Activated CD8-positive, alpha-beta T cell treated with anti-CD3 and anti-CD28 coated beads, Interleukin-2, amount 10 ng/mL, durations not matched to agents 7 days and 5 days (primary cell): Measurements from ENCODE around the gene TRAPPC14. TPM values are rescaled to one million over a fixed set of nuclear protein-coding genes. Genes with fewer than 3 reads are reported as not detected.
"Not testable (repeated sequence)": the region's sequence is repeated elsewhere in the genome, so short reads cannot be mapped to it uniquely, and the experiment has no call there.

Experiments
- ATAC-seq: fragments of 150-1000 bp; cut with Tn5 transposase; one replicate; pipeline ENCODE4 v1.10.0; 2021; ENCODE audit warnings: moderate library complexity
- CTCF ChIA-PET: fragments of 350-600 bp; sonication (Branson Sonifier 250); formaldehyde crosslinking; loops from one replicate; lab custom pipeline; 2021; ENCODE audit warnings: antibody characterized with exemption; lab: Charles Lee
- POLR2A ChIA-PET: fragments of 350-600 bp; sonication (Branson Sonifier 250); formaldehyde crosslinking; loops from one replicate; lab custom pipeline; 2021; ENCODE audit warnings: antibody characterized with exemption; lab: Charles Lee
- DNase-seq: peaks from one replicate; pipeline ENCODE4 v3.0.0-alpha.2; 2020
- H3K27ac Mint-ChIP-seq: one replicate; pipeline ENCODE4 v1.8.0; 2021; ENCODE audit warnings: mild to moderate bottlenecking, mixed read lengths
- H3K27me3 Mint-ChIP-seq: one replicate; pipeline ENCODE4 v1.8.0; 2021; ENCODE audit warnings: low read depth, mixed read lengths
- H3K36me3 Mint-ChIP-seq: one replicate; pipeline ENCODE4 v1.8.0; 2021; ENCODE audit warnings: low read depth, mixed read lengths
- H3K4me1 Mint-ChIP-seq: one replicate; pipeline ENCODE4 v1.8.0; 2021; ENCODE audit warnings: low read depth, mixed read lengths
- H3K4me3 Mint-ChIP-seq: one replicate; pipeline ENCODE4 v1.8.0; 2021; ENCODE audit warnings: mild to moderate bottlenecking, mixed read lengths
- H3K9me3 Mint-ChIP-seq: one replicate; pipeline ENCODE4 v1.8.0; 2022; ENCODE audit warnings: mixed read lengths; ENCODE audit not compliant: insufficient read depth
- total RNA-seq, 2 experiments: library from RNA; stranded (reverse); gene quantifications; one replicate each; pipeline ENCODE4 v1.2.3, GENCODE V29; 2021

The TRAPPC14 gene
- total RNA-seq, 2 experiments from 2014 or later: 42.7 to 44.0 TPM

DNA sequence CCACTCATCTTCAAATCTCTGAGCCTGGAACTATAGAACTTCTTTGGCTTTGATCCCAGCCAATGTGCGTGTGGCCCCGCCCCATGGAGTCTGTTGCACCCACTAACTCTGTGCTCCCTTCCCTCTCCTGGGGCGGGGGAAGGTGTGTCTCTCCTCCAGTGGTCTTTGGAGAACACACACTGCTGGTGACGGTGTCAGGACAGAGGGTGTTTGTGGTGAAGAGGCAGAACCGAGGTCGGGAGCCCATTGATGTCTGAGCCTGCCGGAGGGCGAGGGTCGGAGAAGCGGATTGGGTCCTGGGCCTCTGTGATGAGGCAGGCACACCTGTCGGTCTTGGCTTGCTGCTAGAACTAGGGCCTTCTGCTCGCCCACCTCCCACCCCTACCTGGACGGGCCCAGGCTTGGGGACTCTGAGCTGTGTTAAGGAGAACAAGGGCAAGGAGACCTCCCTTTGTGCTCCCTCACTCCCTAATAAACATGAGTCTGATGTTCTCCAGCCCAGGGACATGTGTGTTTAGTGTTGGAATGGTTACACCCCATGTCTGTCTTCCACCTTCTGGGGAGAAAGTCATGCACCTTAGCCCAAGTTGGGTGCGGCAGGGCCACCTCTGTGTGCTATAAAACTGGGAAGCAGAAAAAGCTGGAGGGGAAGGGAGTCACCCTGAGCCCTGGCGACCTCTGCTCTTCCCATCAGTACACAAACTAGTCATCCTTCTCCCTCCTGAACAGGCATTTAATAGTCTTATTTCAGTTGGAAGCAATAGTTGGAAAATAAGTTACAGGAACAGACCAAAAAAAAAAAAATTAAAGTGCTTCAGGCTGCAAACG, 4.6 kb downstream of the TRAPPC14 start:
- no peak for ATAC-seq
- H3K9me3 Mint-ChIP-seq: no peaks in the 10 kb centered on the region
- H3K27ac Mint-ChIP-seq: peak overlapping the region; percentile 39
- ChIA-PET POLR2A (interaction anchor here (1.0 to 1.6 kb wide), 2 partner anchors 12 to 52 kb away, joined by 3 to 8 read pairs; partner anchors contain the start of genes AP4M1 and MCM7), CTCF (interaction anchor here (1.5 to 2.1 kb wide), 2 partner anchors 21 to 36 kb away, joined by 4 to 5 read pairs; no protein-coding TSS in a partner anchor)
- H3K4me1 Mint-ChIP-seq: peaks cover 65% of the 10 kb centered on the region
- H3K4me3 Mint-ChIP-seq: no peak overlapping the region
- H3K36me3 Mint-ChIP-seq: peaks cover 66% of the 10 kb centered on the region
- H3K27me3 Mint-ChIP-seq: no peaks in the 10 kb centered on the region
- DNase-seq: no peak

DNA sequence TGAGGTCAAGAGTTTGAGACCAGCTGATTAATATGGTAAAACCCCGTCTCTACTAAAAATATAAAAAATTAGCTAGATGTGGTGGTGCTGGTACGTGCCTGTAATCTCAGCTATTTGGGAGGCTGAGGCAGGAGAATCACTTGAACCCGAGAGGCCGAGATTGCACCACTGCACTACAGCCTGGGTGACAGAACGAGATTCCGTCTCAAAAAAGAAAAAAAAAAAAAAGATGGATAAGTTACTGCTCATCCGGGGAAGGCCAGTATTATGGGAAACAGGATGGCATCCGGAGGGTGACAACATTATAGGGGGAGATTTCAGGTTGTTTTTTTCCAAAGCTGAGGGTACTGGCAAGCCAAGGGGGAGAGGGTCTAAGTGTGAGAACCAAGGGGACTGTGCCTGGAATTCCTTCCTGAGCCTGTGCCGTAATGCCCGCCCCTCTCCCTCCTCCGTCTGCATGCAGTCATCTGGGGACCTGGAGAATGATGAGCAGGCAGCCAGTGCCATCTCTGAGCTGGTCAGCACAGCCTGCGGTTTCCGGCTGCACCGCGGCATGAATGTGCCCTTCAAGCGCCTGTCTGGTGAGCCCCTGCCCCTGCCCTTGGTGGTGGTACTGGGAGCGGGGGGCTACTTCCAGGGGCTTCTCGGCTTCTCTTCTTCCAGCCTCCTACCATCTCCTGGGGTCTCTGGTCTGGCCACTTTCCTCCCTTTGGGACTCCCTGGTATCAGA, 5.4 kb downstream of the TRAPPC14 start:
- Mint-ChIP-seq H3K36me3 (peaks cover 69% of the 10 kb centered on the region), H3K9me3 (no peaks in the 10 kb centered on the region), H3K4me3 (no peak overlapping the region), H3K4me1 (peaks cover 69% of the 10 kb centered on the region), H3K27ac (peak overlapping the region; percentile 39), H3K27me3 (no peaks in the 10 kb centered on the region)
- POLR2A ChIA-PET: interaction anchor here (1.0 to 1.6 kb wide), 2 partner anchors 12 to 52 kb away, joined by 3 to 8 read pairs; partner anchors contain the start of genes AP4M1 and MCM7
- CTCF ChIA-PET: interaction anchor here (1.5 to 2.1 kb wide), 2 partner anchors 20 to 37 kb away, joined by 4 to 5 read pairs; no protein-coding TSS in a partner anchor
- no peak for ATAC-seq
- no peak for DNase-seq

DNA sequence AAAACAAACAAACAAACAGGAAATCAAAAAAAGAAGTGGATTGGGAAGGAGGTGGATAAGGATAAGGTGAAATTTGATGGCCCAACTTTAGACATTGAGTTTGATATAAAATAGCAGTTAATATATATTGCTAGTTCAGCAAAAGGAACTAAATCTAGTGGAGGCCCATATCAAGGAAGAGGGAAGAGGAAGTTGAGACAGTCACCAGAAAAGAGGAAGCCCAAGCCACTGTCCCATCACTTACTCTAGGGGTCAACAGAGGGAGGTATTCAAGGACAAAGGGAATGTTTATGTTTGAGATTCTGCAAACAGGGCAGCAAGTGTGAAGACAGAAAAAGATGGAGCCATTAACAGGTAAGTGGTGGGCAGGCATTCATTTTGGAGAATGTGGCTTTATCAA, 6.1 kb downstream of the TRAPPC14 start:
- DNase-seq: no peak
- peaks cover 65% of the 10 kb centered on the region for H3K36me3 Mint-ChIP-seq
- no peak for ATAC-seq
- no peaks in the 10 kb centered on the region for H3K9me3 Mint-ChIP-seq
- peak overlapping the region; percentile 20 for H3K4me3 Mint-ChIP-seq
- CTCF ChIA-PET: interaction anchor here (1.5 kb wide), 1 partner anchor 20 kb away, joined by 4 read pairs; no protein-coding TSS in a partner anchor
- H3K4me1 Mint-ChIP-seq: peaks cover 69% of the 10 kb centered on the region
- H3K27me3 Mint-ChIP-seq: no peaks in the 10 kb centered on the region
- POLR2A ChIA-PET: interaction anchor here (1.0 kb wide), 1 partner anchor 13 kb away, joined by 8 read pairs; no protein-coding TSS in a partner anchor
- peak overlapping the region; percentile 66 for H3K27ac Mint-ChIP-seq

DNA sequence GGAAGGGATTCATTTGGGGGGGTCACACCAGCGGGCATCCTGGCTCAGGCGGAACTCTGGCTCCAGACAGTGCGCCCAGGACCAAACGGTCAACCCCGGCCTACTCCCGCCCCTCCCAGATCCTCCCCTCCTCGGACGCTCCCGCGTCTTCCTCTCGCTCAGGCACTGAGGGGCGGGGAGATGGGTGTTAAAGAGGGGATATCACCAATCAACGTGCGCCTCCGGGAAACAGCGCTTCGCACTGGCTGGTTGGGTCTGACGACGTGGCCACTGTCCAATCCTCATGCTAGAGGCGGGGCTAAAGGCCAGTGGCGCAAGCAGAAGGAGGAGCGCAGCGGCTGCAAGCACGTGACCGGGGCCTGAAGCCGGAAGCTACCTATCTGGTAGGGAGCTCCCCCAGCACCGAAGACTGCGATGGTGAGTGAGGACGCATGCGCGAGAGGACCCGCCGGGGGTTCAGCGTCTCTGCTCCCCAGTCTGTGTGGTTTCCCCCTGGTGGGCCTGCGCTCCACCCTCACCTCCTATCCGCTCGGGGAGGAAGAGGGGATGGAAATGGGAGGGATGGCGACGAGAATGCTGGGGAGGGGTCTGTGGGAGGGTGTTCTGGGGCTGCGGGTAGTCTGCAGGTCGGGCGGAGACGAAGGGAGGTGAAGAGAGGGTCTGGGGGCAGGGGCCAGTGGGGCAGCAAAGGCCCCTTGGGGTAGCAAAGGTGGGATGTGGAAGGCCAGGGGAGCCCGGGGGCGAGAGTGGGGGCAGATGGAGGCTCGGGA, 9.8 kb downstream of the TRAPPC14 start, which contains the start of gene LAMTOR4:
TSS of gene LAMTOR4 (plus strand) at position 360 of the 770 bp plus-strand sequence. CDS start at position 415, 55 bp downstream.
- ATAC-seq (peak; percentile 99), DNase-seq (peak; percentile 100)
- H3K4me1 Mint-ChIP-seq: peaks cover 42% of the 10 kb centered on the region
- H3K4me3 Mint-ChIP-seq: peak within 1 kb of the TSS; percentile 96
- POLR2A ChIA-PET: interaction anchor here (0.6 to 2.0 kb wide), 15 partner anchors 8 to 281 kb away, joined by 3 to 15 read pairs (median 5); partner anchors contain the start of genes MBLAC1, MCM7, MEPCE and PVRIG
- H3K36me3 Mint-ChIP-seq: peaks cover 36% of the 10 kb centered on the region
- no peaks in the 10 kb centered on the region for H3K27me3 Mint-ChIP-seq
- CTCF ChIA-PET: interaction anchor here (0.6 to 13.7 kb wide), 15 partner anchors 8 to 557 kb away, joined by 3 to 141 read pairs (median 4); partner anchors contain the start of genes GAL3ST4, MBLAC1, POP7 and PVRIG
- H3K9me3 Mint-ChIP-seq: no peaks in the 10 kb centered on the region
- H3K27ac Mint-ChIP-seq: peak within 1 kb of the TSS; percentile 97

DNA sequence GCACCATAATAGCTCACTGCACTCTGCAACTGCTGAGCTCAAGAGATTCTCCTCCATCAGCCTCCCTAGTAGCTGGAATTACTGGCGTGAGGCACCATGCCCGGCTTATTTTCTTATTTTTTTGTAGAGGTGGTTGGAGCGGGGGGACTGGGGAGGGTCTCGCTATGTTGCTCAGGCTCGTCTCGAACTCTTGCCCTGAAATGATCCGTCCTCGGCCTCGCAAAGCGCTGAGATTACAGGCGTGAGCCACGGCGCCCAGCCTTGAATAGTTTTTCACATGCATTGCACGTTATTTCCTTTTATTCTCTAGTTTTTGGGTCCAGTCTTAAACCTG, 10.3 kb downstream of the TRAPPC14 start:
- Mint-ChIP-seq H3K27me3 (no peaks in the 10 kb centered on the region), H3K4me3 (peak overlapping the region; percentile 96), H3K4me1 (peaks cover 37% of the 10 kb centered on the region), H3K9me3 (no peaks in the 10 kb centered on the region), H3K36me3 (peaks cover 30% of the 10 kb centered on the region), H3K27ac (peak overlapping the region; percentile 97)
- ATAC-seq (no peak), DNase-seq (no peak)
- ChIA-PET POLR2A (interaction anchor here (0.6 to 2.0 kb wide), 15 partner anchors 8 to 174 kb away, joined by 3 to 15 read pairs (median 5); partner anchors contain the start of genes MBLAC1, MCM7, PVRIG and TRAPPC14), CTCF (interaction anchor here (0.8 to 13.7 kb wide), 12 partner anchors 8 to 72 kb away, joined by 3 to 141 read pairs (median 6); partner anchors contain the start of genes MBLAC1 and PVRIG)

DNA sequence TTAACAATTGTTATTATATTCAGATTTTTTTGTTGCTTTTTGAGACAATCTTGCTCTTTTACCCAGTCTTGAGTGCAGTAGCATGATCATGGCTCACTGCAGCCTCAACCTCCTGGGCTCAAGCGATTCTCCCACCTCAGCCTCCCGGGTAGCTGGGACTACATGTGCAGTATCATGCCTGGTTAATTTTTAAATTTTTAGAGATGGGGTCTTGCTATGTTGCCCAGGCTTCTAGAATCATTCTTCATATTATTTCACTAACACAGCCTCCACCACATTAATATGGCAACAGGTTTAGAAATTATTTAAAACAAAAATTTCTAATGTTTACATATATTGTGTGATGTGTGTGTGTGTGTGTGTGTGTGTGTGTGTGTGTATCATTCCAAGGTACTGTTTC, 11.2 kb downstream of the TRAPPC14 start:
- DNase-seq (no peak), ATAC-seq (no peak)
- Mint-ChIP-seq H3K36me3 (peaks cover 23% of the 10 kb centered on the region), H3K27ac (no peak overlapping the region), H3K4me3 (no peak overlapping the region), H3K9me3 (no peaks in the 10 kb centered on the region), H3K4me1 (peaks cover 28% of the 10 kb centered on the region), H3K27me3 (no peaks in the 10 kb centered on the region)
- ChIA-PET CTCF (interaction anchor here (0.8 to 13.7 kb wide), 6 partner anchors 10 to 70 kb away, joined by 3 to 141 read pairs (median 10); no protein-coding TSS in a partner anchor), POLR2A (interaction anchor here (0.6 to 1.1 kb wide), 3 partner anchors 16 to 70 kb away, joined by 3 to 5 read pairs (median 3); no protein-coding TSS in a partner anchor)

DNA sequence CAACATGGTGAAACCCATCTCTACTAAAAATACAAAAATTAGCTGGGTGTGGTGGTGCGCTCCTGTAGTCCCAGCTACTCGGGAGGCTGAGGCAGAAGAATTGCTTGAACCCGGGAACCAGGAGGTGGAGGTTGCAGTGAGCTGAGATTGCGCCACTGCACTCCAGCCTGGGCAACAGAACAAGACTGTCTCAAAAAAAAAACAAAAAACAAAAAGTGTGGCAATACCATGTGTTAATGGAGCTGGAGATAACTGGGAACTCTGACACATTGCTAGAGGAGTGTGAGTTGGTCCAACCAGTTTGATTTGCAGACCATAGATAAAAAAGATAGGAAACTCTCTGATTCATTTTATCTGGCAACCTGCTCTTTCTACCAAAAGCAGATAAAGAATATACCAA, 12.2 kb downstream of the TRAPPC14 start:
- Mint-ChIP-seq H3K36me3 (peaks cover 15% of the 10 kb centered on the region), H3K4me1 (peaks cover 25% of the 10 kb centered on the region)
- DNase-seq, H3K27me3 Mint-ChIP-seq, POLR2A ChIA-PET, ATAC-seq, H3K27ac Mint-ChIP-seq, H3K4me3 Mint-ChIP-seq, H3K9me3 Mint-ChIP-seq: not testable (repeated sequence)
- CTCF ChIA-PET: interaction anchor here (1.6 to 13.7 kb wide), 4 partner anchors 15 to 71 kb away, joined by 3 to 141 read pairs (median 16); no protein-coding TSS in a partner anchor

DNA sequence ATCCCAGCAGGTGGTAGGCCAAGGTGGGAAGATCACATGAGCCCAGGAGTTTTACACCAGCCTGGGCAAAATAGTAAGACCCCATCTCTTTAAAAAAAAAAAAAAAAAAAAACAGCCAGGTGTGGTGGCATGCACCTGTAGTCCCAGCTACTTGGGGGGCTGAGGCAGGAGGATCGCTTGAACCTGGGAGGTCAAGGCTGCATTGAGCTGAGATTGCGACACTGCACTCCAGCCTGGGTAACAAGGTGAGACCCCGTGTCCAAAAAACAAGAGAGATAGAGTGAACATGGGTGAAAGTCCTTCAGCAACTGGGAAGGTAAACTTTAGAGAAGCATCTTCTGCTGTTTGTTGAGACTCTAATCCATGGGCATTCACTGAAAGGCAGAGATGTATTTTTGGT, 16.1 kb downstream of the TRAPPC14 start:
- ChIA-PET POLR2A (interaction anchor here (0.5 to 1.9 kb wide), 2 partner anchors 13 to 93 kb away, joined by 3 to 4 read pairs; no protein-coding TSS in a partner anchor), CTCF (interaction anchor here (13.7 kb wide), 1 partner anchor 11 kb away, joined by 141 read pairs; no protein-coding TSS in a partner anchor)
- ATAC-seq (no peak), DNase-seq (no peak)
- Mint-ChIP-seq H3K4me3 (no peak overlapping the region), H3K27ac (no peak overlapping the region), H3K27me3 (no peaks in the 10 kb centered on the region), H3K9me3 (no peaks in the 10 kb centered on the region), H3K4me1 (peaks cover 16% of the 10 kb centered on the region), H3K36me3 (no peaks in the 10 kb centered on the region)

DNA sequence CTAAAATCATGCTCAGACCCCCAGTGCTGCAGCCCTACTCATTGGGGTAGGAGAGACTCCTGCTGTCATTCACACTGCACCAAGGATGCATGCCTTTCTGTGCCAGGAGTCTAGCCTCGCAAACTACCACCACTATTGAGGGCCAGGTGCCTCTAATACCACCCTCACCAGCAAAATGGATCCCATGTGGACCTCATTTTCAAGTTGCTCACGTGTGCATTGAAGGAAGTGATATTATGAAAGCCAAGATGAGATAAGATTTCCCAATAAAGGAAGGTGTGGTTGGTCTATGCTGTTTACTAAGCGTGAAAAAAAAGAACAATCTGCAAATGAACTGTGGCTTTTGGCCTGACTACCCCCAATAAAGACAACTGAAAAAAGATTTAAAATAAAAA, 17.0 kb downstream of the TRAPPC14 start:
- no peaks in the 10 kb centered on the region for H3K36me3 Mint-ChIP-seq
- DNase-seq (no peak), ATAC-seq (no peak)
- peak overlapping the region; percentile 1 for H3K27ac Mint-ChIP-seq
- no peaks in the 10 kb centered on the region for H3K27me3 Mint-ChIP-seq
- POLR2A ChIA-PET: interaction anchor here (1.9 kb wide), 1 partner anchor 14 kb away, joined by 4 read pairs; no protein-coding TSS in a partner anchor
- H3K9me3 Mint-ChIP-seq: no peaks in the 10 kb centered on the region
- no peak overlapping the region for H3K4me3 Mint-ChIP-seq
- H3K4me1 Mint-ChIP-seq: peaks cover 16% of the 10 kb centered on the region
- CTCF ChIA-PET: interaction anchor here (13.7 kb wide), 1 partner anchor 10 kb away, joined by 141 read pairs; no protein-coding TSS in a partner anchor
